ENCODE data around the gene FAM50B.
"Not testable (repeated sequence)": the region's sequence is repeated elsewhere in the genome, so short reads cannot be mapped to it uniquely, and the experiment has no call there.

Gene FAM50B

DNA sequence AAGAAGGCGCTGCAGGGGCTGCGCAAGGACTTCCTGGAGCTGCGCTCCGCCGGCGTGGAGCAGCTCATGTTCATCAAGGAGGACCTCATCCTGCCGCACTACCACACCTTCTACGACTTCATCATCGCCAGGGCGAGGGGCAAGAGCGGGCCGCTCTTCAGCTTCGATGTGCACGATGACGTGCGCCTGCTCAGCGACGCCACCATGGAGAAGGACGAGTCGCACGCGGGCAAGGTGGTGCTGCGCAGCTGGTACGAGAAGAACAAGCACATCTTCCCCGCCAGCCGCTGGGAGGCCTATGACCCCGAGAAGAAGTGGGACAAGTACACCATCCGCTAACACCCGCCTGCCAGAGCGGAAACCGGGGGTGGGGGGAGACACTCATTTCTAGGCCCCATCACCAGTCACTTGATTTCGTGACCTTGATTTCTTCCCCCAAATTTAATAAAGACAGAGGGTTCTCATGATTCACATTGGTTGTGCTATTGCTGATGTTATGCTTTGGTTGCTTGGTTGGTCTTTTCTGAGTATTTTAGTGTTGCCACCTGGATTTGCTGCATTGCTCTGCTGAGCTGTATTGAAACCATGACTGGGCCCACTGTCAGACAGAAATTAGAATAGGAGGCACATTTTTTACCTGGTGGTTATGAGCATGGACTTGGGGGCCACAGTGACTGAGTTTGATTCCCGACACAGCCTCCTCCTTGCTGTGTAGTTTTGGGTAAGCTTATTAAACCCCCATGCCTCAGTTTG is 1.5 kb downstream of the FAM50B start:
- DNase-seq = peak; percentile 72

DNA sequence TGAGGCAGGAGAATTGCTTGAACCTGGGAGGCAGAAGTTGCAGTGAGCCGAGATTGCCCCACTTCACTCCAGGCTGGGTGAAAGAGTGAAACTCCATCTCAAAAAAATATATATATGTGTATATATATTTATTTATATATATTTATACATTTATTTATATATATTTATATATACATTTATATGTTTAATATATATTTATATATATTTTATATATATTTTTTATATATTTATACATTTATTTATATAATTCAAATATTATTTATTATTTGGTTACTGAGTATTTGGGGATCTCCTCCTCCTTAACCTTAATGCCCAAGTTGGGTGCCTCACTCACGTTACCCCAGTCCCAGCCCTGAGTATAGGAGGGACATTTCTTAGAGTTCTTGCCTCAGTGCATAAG is 2.7 kb downstream of the FAM50B start:
- no peak for DNase-seq

GRCh38 chr6:3852391-3852790 is 3.2 kb downstream of the FAM50B start:
- DNase-seq = no peak

DNA sequence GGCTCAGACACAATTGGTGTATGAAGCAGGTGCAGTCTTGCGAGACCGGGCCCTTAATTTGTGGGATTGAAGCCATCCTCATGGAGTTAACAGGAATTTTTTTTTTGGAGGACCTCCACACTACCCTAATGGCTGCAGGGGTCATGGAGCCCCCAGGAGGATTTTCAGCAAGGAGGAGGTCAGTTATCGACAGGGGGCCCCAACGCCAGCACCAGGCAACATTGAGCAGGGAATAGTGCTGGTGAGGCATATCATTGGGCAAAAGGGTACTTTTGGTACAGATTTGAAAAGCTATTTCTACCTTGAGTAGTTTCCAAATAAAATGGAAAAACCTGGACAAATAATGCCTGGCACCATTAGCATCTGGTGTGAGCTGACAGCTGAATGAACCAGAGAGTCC is 6.7 kb downstream of the FAM50B start:
- no peak for DNase-seq

DNA sequence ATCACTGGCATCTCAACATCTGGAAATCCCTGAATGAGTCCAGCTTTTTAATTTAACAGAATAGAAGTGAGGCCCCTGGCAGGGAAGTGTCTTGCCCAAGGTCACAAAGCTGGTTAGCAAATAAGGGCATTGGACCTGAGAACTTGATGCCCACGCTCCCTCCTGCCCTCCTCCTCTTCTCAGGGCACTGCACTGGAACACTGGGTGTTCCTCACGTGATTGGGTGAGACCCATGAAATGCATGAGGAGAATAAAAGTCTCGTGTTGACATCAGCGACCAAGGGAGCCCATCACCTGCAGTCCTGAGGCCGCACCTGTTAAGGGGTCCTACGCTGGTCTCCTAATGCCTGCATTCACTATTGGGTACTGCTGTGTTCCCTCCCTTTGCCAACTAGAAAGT is 7.4 kb downstream of the FAM50B start:
- no peak for DNase-seq

GRCh38 chr6:3857468-3858456 is 8.6 kb downstream of the FAM50B start:
- no peak for DNase-seq

GRCh38 chr6:3859878-3860552 is 10.8 kb downstream of the FAM50B start:
- DNase-seq = no peak

GRCh38 chr6:3861424-3861823 is 12.3 kb downstream of the FAM50B start:
- no peak for DNase-seq

DNA sequence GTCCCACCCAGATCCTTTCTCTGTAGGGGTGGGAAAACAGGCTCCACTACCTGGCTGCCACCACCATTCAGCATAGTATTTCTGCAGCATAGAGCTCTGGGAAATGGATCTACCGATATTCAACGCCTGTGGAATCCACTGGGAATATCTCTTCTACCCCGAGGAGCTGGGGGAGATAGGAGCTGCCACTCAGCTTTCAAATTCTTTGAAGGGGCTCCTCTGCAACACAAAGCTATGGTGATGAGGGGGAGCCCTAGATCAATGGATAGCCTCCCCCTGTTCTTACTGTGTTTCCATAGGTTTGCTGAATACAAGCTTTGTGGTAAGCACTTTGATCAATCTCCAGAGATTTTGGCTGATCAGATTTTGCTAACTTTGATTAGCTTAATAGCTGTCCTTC is 12.9 kb downstream of the FAM50B start:
- DNase-seq = no peak

GRCh38 chr6:3863322-3863721 is 14.1 kb downstream of the FAM50B start:
- DNase-seq = not testable (repeated sequence)

- DNase-seq = no peak
Observed at GRCh38 chr6:3865463-3865862, 16.3 kb downstream of the FAM50B start.

DNA sequence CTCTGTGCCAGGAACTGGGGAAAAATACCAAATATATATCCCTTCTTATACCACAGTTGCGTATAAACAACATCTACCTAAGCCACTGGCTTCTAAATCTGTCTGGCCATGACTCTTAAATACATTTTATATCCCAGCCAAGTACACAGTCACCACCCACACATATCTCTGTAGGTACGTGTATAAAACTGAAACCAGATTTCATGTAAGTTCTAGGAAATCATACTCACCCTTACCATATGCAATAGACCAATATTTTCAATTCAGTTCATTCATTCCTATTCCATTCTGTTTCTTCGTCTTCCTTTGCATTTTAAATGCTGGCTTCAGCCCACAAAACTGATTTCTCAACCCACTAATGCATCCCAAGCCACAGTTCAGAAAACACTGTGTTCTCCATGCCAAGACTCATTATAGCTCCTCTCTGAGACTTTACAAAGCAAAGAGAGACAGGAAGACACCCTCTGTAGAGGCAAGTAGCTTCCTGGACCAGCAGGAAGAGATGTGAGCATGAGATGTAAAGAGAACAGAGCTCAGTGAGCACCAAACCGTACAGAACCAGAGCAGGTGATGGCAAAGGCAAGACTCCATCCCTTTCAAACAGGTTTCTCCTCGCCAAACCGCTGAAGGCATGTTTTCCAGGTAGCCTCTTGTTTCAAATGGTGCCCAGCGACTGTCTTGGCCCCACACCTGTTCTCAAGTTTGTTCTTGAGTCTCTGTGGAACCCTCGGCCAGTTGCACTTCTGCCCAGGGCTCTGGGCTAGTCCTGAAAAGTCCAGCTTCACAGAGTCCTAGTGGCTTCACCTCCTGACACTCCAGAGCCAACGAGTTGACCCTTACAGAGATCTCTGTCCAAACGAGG is 18.7 kb downstream of the FAM50B start:
- no peak for DNase-seq

DNA sequence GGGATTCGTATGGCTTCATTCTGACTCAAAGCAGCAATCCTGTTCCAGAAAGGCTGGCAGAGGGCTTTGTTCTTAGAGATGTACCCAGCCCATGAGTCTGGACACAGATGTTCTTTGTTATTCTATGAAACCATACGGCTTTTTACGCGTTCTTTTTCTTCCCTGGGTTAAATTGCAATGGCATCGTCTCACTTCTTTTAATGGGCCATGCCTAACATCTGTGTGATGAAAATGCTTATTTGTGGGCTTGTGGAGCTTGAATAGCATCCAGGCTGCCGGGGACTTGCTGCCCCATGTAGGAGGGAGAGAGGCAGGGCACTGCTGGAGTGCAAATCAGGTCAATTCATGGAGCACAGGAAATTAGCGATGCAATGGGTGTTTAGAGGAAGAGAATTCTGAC is 19.4 kb downstream of the FAM50B start:
- peak; percentile 20 for DNase-seq

GRCh38 chr6:3869284-3869631 is 20.1 kb downstream of the FAM50B start:
- peak; percentile 20 for DNase-seq

GRCh38 chr6:3869632-3870527 is 20.7 kb downstream of the FAM50B start:
- peak; percentile 53 for DNase-seq

DNA sequence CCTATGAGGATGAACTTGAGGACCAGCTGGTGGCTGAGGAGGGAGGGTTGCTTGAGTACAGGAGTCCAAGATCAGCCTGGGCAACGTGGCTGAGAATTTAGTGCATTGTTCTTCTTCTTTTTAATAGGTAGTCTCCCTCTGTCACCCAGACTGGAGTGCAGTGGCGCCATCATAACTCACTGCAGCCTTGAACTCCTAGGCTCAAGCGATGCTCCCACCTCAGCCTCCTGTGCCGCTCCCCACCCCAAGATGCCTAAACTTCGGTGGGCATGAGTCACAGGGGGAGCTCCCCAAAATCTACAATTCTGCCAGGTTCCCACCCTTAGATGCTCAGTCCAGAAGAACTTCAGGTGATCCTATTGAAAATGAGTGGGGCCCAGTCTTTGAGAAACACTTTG is 21.4 kb downstream of the FAM50B start:
- peak; percentile 20 for DNase-seq

- DNase-seq = peak; percentile 8
Observed at GRCh38 chr6:3871515-3871914, 22.3 kb downstream of the FAM50B start.

- no peak for DNase-seq
Observed at GRCh38 chr6:3871939-3872338, 22.8 kb downstream of the FAM50B start.

DNA sequence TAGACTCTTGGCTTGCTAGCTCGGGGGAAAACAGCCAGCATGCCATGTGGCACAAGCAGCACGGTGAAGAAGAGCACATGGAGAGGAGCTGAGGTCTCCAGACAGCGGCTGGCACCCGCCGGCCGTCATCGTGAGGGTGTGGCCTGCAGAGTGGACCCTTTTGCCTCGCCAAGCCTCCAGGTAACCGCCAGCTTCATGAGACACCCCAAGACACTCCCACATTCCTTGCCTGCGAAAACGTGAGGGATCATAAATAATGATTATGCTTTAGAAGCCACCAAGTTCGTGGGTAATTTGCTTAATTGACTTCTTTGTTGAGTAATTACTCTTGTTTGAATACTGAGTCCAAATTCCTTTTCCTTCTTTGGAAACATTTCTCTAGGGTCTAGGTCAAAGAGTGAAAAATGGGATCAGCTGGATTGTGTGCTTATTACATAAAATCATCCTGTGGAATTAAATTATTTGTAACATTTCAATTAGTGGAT is 23.2 kb downstream of the FAM50B start:
- peak; percentile 11 for DNase-seq

GRCh38 chr6:3873051-3873450 is 23.9 kb downstream of the FAM50B start:
- DNase-seq = peak; percentile 6

DNA sequence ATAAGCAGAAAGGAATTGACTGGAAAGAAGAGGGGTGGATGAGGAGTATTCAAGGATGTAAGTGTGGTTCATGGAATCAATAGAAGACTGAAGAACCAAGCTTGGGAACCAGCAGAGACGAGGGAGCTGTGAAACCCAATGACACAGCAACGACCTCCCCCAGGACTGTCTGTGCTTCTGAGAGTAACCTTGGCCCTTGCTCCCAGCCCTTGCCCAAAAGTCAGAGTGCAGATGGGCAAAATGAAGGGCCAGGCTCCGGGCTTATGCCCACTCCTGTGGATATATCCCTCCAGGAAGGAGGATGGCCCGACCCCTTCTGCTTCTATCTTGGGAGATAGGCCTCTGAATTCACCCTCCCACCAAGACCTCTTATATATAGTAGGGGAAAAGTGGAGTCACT is 24.9 kb downstream of the FAM50B start:
- DNase-seq = peak; percentile 16

All from stimulated activated CD8-positive, alpha-beta memory T cell treated with anti-CD3 and anti-CD28 coated beads, Interleukin-4, amount 100 ng/mL, for 48 hours (primary cell).